Measurements from ENCODE around the gene MEIS1. TPM values are rescaled to one million over a fixed set of nuclear protein-coding genes. Genes with fewer than 3 reads are reported as not detected.

MEIS1 gene
- total and polyA plus RNA-seq, 2 of the 8 experiments (the other 6 are each of a cell fraction or from before 2014, with no cell fraction given): 0.17 to 1.2 TPM

GRCh38 chr2:66581339-66582103 is 146.6 kb downstream of the MEIS1 start:
- H3K4me3 ChIP-seq (ENCODE audit: extremely low read depth in 1 of 4, insufficient read depth in 2 of 4, low read depth in 3 of 4, low read length in 4 of 4): peak overlapping the region; percentile 28 to 59 (median 45); a peak in 7 of 8 replicates
- peak overlapping the region; percentile 29 for H4K8ac ChIP-seq (ENCODE audit: extremely low read depth, insufficient read depth, low read length)
- H3K27ac ChIP-seq (ENCODE audit: low read depth, low read length): no peak overlapping the region
- H3K9ac ChIP-seq (replicated peaks in 1 of 4; ENCODE audit: extremely low read depth in 1 of 4, low read depth in 3 of 4, low read length in 3 of 4): no peak overlapping the region
- peak overlapping the region; percentile 53; the same call in 1 of the 2 replicates for H2BK12ac ChIP-seq (ENCODE audit: low read depth, low read length)
- H3K4ac ChIP-seq (replicated peaks; ENCODE audit: insufficient read length, low read depth, low read length): no peak overlapping the region
- FAIRE-seq: no peak
- no peak overlapping the region for H2BK5ac ChIP-seq (ENCODE audit: low read depth, low read length)
- H3K14ac ChIP-seq (ENCODE audit: insufficient read length): no peak overlapping the region
- no peak overlapping the region for H2BK15ac ChIP-seq (ENCODE audit: low read length)
- no peak overlapping the region for H4K91ac ChIP-seq (replicated peaks; ENCODE audit: insufficient read length, low read length)
- peaks cover 56 to 79% (median 69%) of the 10 kb centered on the region in 4 experiments for H3K27me3 ChIP-seq (replicated peaks in 1 of 4; ENCODE audit: control insufficient read depth in 3 of 4, extremely low read depth in 1 of 4, insufficient read depth in 3 of 4, low read length in 3 of 4)
- no peak overlapping the region for H2BK20ac ChIP-seq (ENCODE audit: low read length)
- peaks cover 8 to 41% (median 16%) of the 10 kb centered on the region in 4 experiments for H3K4me1 ChIP-seq (replicated peaks in 1 of 4; ENCODE audit: control insufficient read depth in 3 of 4, insufficient read depth in 4 of 4, low read length in 3 of 4)
- WGBS, 2 experiments (ENCODE audit: extremely low coverage in 1 of 2, insufficient coverage in 1 of 2, insufficient read length in 1 of 2, insufficient replicate concordance in 2 of 2, low coverage in 1 of 2, low lambda C conversion rate in 2 of 2, missing lambda C conversion rate in 1 of 2): 1% methylated on average over 51 of the region's 57 CpGs; no CpG with 5 or more reads in 1 of the 2 experiments
- H2AK5ac ChIP-seq (ENCODE audit: low read depth, low read length): no peak overlapping the region
- H3K4me2 ChIP-seq (ENCODE audit: insufficient read depth in 1 of 2, low read depth in 2 of 2, low read length in 2 of 2): peak overlapping the region; percentile 86 to 87
- H3K36me3 ChIP-seq (ENCODE audit: control insufficient read depth in 2 of 4, insufficient read depth in 4 of 4, low read length in 3 of 4): no peaks in the 10 kb centered on the region
- no peaks in the 10 kb centered on the region for H3K79me2 ChIP-seq (ENCODE audit: control insufficient read depth in 1 of 2, insufficient read depth in 2 of 2, low read length in 2 of 2)
- H3K79me1 ChIP-seq (ENCODE audit: low read depth, low read length): no peaks in the 10 kb centered on the region
- H2BK120ac ChIP-seq (replicated peaks; ENCODE audit: low read depth, low read length): no peak overlapping the region
- CTCF ChIA-PET (ENCODE audit: partially characterized antibody): interaction anchor here (0.6 to 14.4 kb wide), 5 partner anchors 24 to 228 kb away, joined by 3 to 161 read pairs (median 4); partner anchors contain the start of gene MEIS1
- H3K23me2 ChIP-seq (ENCODE audit: low read depth, low read length): peaks cover 12% of the 10 kb centered on the region
- no peak overlapping the region for H3K56ac ChIP-seq (replicated peaks; ENCODE audit: insufficient read length, low read depth, low read length)
- H3K18ac ChIP-seq (ENCODE audit: extremely low read depth, low read length): 0 out of 2 replicates have a peak overlapping the region, but pooled peaks have one; percentile 56
- no peaks in the 10 kb centered on the region for H3K9me3 ChIP-seq (ENCODE audit: insufficient read depth in 2 of 2, low read depth in 1 of 2, low read length in 1 of 2)
- H3K23ac ChIP-seq (ENCODE audit: insufficient read length): no peak overlapping the region
- peak in 1 of 2 experiments; percentile 70 for DNase-seq (ENCODE audit: low read depth in 1 of 2, low spot score in 2 of 2)
- H4K20me1 ChIP-seq (replicated peaks in 1 of 2; ENCODE audit: control insufficient read depth in 1 of 2, insufficient read depth in 2 of 2, low read length in 2 of 2): peaks cover 0 to 10% of the 10 kb centered on the region in 2 experiments
- POLR2A ChIA-PET (ENCODE audit: partially characterized antibody): no interaction called here
- H2AFZ ChIP-seq (ENCODE audit: low read length): no peak overlapping the region
- no peak overlapping the region for H4K5ac ChIP-seq (ENCODE audit: insufficient read length, low read depth, low read length)
- no peak for TF ChIP-seq SIX5 (IDR thresholded peaks at IDR 0.05; ENCODE audit: low read depth, low read length)
- TF ChIP-seq ASH2L (IDR thresholded peaks at IDR 0.05; ENCODE audit: low read length): peak; percentile 76
- TF ChIP-seq EZH2 (IDR thresholded peaks at IDR 0.05; ENCODE audit: low read depth, low read length, severe bottlenecking): peak; percentile 93
- TF ChIP-seq TBP (IDR thresholded peaks at IDR 0.05; ENCODE audit: low read depth, low read length): no peak
- no peak for TF ChIP-seq SAP30 (IDR thresholded peaks at IDR 0.05; ENCODE audit: insufficient read depth, insufficient replicate concordance, low read length)
- TF ChIP-seq RNF2 (IDR thresholded peaks at IDR 0.05; ENCODE audit: borderline replicate concordance, low read depth, low read length, missing control alignments, poor library complexity, severe bottlenecking): peak; percentile 30
- TF ChIP-seq CBX5 (IDR thresholded peaks at IDR 0.05; ENCODE audit: low read depth, low read length): no peak
- no peak for TF ChIP-seq USF2 (IDR thresholded peaks at IDR 0.05; ENCODE audit: low read length)
- TF ChIP-seq KDM4A (IDR thresholded peaks at IDR 0.05; ENCODE audit: low read depth, low read length, severe bottlenecking): peak; percentile 50

All from H1 (cell line).